Raji (cell line): ENCODE results near the gene SGTA.

Experiments used
- POLR2A ChIP-seq: IDR thresholded peaks from 2 replicates; pipeline ENCODE4 v1.6.1; 2011; ENCODE audit warnings: low read depth, low read length, control low read depth; ENCODE audit not compliant: insufficient read depth

Gene SGTA

DNA sequence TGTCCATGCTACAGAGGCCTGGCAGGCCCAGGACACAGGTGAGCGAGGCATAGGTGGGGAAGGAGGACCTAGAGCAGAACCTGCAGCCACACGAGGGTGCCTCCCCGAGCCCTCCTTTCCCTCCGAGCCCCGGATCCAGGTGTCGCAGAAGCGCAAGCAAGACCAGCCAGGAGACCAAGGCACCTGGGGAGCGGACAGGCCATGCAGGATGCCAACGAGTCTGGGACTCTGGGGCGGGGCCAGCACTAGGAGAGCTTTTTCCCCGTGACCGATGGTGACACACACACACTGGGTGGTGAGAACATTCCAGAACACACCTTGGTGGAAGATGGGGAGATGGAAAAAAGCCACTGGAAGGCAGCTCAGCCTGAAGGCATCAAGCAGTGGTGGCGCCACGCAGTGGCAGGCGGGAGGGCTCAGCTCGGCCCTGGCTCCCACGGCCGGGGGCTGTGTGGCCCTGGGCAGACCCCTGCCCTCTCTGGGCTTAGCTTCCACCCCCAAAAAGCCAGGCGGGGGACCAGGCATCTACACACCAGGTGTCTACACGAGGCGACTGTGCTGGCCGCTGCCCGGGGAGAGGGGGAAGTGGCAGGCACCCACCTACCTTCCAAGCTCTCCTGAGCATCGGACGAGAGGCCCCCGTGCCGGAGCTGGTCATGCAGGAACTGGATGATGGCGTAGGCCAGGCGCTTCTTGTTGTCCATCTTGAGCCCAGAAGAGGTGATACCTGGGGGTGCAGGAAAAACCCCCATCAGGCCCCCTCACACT lies 14.5 kb downstream of the SGTA start:
- TF ChIP-seq POLR2A: no peak

DNA sequence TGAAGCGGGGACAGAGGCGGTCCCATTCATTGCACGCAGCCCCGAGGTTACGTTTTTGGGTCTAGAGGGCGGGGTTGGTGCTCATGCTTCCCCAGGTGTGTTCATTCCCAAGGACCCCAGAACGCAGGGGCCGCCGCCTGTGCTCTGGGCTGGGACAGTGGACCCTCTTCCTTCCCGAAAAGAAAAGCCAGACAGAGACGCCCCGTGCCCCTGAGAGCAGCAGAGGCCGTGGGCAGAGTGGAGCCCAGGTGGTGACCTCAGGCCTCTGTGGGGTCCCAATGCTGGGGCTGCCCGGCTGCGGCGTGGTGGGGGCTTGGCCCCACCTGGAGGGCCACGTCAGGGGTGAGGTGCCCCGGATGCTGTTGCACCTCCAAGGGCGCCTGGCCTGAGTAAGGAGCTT lies 15.4 kb downstream of the SGTA start:
- TF ChIP-seq POLR2A: no peak

DNA sequence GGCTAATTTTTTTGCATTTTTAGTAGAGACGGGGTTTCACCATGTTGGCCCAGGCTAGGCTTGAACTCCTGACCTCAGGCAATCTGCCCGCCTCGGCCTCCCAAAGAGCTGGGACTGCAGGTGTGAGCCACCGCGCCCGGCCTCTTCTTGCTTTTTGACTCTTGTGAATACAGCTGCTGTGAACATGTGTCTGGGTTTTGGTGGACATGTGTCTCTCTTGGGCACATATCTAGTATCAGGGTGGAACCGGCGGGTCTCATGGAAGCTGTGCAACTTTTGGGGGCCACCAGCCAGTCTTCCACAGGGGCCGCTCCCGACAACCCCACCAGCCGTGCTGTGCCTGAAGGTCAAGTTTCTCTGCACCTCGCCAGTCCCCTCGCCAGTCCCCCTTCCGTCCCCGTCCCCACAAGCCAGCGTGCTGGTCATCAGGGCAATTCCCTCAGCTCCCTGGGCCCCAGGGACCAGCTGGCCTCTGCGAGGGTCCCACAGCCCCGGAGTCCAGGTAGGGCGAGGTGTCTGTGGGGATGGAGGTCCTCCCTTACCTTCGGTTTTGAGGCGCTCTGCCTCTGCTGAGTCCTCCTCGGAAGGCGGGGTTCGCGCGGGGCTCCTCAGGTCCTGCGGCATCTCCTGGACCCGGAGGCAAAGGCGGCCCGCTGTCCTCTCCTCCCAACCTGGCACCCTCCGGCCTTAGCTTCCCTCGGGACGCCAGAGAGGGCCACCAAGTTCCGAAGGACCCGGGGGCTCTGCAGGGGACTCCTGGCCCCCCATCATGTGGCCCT lies 16.3 kb downstream of the SGTA start:
- no peak for TF ChIP-seq POLR2A

DNA sequence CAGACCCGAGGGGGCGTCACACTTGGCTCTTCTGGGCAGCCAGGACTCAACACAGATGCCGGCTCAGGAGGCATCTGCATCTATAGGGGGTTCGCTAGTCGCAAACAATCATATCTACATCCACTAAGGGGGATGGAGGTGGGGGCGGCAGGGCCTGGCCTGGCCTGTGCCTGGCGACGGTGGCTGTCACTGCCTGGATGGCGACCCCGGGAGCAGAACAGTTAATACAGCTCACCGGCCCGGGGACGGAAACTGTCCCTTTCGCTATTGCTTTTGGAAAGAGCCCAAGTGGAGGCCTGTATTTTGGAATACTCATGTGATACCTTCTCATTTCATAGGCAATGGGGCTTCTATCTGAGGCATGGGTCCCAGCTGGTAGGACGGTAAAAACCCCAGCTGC lies 17.7 kb downstream of the SGTA start:
- no peak for TF ChIP-seq POLR2A

DNA sequence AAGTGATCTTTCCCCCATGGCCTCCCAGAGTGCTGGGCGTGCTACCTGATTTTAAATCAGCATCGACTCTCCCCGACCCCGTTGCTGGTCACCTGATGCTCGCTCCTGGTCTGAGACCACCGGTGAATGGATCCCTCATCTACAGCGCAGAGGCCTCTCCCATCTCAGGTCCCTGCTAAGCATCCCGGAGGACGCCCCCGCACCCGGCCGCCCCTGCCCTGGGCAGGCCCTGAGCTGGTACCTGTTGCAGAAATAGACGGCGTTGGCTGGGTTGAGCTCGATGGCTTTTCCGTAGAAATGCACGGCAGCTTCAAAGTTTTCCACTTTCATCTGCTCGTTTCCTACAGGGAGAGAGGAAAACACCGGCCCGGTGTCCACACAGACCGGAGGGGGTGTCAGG lies 18.1 kb downstream of the SGTA start:
- no peak for TF ChIP-seq POLR2A

DNA sequence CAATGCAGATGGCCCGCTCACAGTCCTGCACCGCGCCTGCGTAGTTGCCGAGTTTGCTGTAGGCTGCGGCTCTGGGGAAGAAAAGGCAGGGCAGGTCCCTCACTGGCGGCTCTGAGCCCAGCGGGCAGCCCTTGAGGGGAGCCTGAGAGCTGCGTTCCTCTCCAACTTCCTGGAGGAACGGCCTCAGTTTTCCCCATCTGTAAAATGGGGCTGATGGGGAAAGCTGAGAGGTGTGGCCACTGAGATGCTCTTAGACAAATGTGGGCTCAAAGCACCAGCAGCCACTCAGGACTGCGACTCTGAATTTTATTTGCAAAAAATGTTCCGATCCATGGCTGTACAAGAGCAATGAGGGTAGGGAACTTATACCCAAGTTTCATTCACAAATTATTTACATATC lies 19.4 kb downstream of the SGTA start:
- TF ChIP-seq POLR2A: no peak

DNA sequence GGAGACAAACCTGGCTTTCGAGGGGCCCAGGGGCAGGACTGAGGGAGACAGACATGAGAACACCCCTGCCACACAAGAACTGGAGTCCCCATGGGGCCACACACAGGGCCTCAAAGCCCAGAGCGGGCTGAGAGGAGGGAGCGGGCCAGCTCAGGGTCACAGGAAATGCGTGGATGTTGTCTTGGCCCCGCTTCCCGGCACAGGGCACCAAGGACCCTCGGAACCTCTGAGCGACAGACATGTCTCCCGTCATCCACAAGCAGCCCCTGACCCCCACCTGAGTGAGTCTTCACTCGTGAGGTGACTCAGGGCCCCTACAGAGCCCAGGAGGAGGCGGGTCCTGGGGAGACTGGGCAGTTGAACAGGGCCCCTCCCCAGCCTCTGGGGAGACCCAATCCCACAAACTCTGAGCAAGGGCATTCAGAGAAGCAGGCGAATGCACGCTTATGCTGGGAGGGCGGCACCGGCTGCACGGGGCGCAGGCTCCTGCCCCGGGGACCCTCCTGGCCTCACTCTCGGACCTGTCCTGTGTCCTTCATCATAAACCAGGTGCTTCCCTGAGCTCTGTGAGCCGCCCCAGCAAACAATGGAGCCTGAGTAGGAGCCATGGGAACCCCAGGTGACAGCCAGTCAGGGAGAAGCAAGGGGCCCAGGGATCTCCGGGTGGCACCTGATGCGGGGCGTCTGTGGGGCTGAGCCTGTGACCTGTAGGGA lies 20.1 kb downstream of the SGTA start:
- no peak for TF ChIP-seq POLR2A

DNA sequence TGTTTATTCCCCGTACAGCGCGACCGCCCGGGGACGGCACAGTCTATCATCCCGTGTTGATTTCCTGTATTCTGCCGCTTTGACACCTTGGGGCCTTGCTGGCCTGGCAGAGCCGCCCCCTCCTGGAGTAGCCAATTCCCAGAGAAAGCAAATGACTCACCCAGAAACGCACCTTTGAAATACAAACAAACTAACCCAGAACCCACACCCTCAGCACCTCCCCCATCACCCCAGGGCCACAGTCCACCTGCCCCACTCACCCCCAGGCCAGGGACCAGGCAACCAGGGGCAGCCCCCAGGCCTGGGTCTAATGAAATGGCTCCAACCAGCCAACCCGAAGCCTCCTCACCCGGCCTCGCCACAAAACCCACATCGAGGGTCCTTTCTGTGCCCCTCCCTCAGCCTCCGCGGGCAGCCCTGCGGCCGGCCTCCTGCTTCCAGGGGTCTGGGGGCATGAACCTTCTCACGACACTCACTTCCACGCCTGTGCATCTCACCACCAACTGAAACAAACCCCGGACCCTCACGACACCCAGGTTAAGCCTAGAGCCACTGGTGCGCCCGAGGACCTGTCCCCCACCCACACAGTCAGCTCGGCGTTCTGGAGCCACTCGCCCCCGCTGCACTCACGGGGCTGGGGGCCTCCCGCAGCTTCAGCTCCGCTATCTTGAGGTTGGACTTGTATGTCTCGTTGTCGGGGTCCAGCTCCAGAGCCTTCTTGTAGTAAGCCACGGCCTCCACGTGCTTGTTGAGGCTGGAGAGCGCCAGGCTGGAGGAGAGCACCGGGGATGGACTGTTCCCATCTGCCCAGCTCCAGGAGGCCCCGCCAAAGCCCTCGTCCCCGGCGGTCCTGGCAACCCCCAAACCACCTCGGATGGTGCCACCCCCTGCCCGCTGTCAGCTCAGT lies 20.9 kb downstream of the SGTA start:
- no peak for TF ChIP-seq POLR2A

DNA sequence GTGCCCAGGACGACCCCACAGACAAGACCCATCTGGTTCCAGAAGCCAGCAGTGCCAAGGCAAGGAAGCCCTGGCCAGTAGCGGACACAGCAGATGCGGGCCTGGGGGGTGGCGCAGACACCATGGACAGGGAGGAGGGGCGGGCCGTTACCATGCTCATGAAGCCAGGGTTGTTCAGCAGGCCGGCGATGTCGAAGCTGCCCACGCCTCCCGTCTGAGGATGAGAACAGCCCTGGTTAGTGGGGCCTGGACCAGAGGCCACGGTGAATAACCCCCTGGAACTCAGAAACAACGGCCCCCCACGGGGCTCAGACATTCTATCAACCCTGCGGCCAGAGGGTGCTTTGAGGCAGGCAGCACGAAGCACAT lies 21.8 kb downstream of the SGTA start:
- TF ChIP-seq POLR2A: no peak

DNA sequence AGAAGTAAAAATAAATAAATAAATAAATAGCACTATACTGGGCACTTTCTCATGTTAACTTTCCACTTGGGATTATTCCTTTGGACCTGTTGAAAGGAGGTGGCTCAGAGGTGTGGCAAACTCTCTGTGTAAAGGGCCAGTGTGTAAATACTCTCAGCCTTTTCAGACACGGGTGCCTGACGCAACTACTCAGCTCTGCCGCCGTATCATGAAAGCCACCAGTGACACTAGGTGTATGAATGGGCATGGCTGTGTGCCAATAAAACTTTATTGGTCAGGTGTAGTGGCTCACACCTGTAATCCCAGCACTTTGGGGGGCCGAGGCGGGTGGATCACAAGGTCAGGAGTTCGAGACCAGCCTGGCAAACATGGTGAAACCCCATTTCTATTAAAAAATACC lies 23.1 kb downstream of the SGTA start:
- no peak for TF ChIP-seq POLR2A

DNA sequence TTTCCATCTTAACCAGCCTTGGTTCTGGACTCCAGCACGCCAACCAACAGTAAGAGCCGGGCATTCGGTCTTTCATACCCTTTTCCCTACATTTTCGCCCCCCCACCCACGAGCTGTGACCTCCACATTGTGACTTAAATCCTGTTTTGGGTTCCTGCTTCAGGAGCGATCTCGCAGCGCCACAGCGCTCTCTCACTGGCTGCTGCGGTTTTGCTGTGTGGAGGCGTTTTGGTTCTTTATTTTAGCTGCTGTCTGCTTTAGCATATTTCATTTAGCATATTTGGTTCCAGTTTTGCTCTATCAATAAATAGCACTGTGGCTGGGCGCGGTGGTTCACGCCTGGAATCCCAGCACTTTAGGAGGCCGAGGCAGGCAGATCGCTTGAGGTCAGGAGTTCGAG lies 23.7 kb downstream of the SGTA start:
- no peak for TF ChIP-seq POLR2A

DNA sequence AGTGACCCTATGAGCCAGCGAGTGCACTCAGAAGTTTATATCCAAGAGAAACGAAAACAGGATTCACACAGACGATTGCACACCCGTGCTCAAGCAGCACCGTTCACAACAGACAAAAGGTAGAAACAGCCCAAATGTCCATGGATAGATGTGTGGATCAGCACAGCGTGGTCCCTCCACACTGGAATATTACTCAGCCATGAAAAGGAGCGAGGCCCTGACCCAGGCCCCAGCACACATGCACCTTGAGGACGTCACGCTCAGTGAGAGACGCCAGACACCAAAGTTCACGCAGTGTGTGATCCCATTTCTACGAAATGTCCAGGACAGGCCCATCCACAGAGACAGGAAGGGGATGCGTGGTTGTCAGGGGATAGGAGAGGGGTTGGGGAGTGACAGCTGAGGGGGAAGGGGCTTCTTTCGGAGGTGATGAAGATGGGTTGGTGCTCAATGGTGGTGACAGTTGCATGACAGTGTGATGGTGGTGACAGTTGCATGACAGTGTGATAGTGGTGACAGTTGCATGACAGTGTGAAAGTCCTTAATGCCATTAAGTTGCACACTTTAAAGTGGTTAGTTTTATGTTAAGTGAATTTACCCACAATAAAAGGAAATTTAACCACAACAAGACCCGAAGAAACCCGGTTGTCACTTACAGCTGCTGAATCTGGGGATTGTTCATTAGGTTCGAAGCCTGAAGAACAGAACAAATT lies 24.3 kb downstream of the SGTA start:
- TF ChIP-seq POLR2A: no peak

DNA sequence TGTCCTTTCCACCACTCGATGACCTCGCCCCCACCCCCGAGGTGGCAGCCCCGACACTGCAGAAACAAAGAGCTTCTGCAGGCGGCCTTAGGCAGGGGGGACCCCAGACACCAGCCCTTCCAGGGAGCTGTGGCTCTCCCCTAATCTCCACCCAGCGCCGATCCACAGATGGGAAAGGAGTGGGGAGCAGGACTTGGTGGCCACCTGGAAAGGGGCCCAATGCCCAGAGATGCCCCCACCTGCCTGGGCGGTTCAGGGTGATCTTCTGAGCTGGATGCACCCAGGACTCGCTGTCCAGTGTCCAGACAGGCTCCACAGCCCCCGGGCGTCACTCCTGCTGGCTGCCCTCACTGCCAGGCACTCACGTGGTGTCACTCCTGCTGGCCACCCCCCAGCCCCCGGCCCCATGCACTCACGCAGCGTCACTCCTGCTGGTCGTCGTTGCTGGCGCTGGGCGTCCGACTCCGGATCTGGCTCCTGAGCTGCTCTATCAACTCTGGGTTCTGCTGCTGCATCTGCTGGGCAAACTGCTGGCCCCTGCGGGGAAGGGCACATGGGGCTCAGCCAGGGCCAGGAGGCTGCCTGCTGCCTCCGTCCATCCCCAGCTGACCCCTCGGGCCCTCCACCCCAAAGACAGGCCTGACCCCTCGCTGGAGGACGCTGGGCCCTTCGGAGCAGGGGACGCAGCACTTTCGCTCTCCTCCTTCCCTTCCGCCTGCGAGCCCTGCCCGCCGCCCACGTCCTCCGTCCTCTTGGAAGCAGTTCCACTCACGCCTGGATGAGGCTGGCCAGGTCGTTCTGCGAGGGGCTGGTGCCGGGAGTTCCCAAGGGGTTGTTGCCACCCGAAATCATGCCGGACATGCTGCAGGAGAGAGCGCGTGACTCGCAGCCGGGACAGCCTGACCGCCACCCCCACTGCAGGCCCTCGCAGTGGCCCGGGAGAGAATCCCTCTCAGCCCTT lies 25.9 kb downstream of the SGTA start:
- TF ChIP-seq POLR2A: no peak
